GM23248 (cell line): Measurements from ENCODE around the gene KIF25.

ENCODE experiments used
- EZH2 ChIP-seq: fragments of 200-600 bp; sonication (generic); IDR thresholded peaks from 2 replicates; pipeline ENCODE4 v1.6.1; 2018; ENCODE audit warnings: antibody characterized with exemption, mild to moderate bottlenecking; ENCODE audit not compliant: insufficient read depth, poor library complexity, severe bottlenecking
- EZH2phosphoT487 ChIP-seq: fragments of 200-600 bp; sonication (generic); IDR thresholded peaks from 2 replicates; pipeline ENCODE4 v1.6.1; 2018; ENCODE audit warnings: antibody characterized with exemption, moderate library complexity, mild to moderate bottlenecking, low read depth; ENCODE audit not compliant: insufficient read depth

GRCh38 chr6:168048724-168049025, 51.2 kb downstream of the KIF25 start:
- TF ChIP-seq EZH2 (no peak), EZH2phosphoT487 (no peak)
